NCI-H1417 (cell line): ENCODE results near the gene KRTAP10-4.
A peak's percentile ranks its signal among the peaks of the same experiment; 100 is the strongest.
"Not testable (repeated sequence)": the region's sequence is repeated elsewhere in the genome, so short reads cannot be mapped to it uniquely, and the experiment has no call there.

Experiments used
- DNase-seq, 3 experiments: peaks; one replicate each; lab custom pipeline; 2025; lab: John Stamatoyannopoulos, UW

Gene KRTAP10-4

DNA sequence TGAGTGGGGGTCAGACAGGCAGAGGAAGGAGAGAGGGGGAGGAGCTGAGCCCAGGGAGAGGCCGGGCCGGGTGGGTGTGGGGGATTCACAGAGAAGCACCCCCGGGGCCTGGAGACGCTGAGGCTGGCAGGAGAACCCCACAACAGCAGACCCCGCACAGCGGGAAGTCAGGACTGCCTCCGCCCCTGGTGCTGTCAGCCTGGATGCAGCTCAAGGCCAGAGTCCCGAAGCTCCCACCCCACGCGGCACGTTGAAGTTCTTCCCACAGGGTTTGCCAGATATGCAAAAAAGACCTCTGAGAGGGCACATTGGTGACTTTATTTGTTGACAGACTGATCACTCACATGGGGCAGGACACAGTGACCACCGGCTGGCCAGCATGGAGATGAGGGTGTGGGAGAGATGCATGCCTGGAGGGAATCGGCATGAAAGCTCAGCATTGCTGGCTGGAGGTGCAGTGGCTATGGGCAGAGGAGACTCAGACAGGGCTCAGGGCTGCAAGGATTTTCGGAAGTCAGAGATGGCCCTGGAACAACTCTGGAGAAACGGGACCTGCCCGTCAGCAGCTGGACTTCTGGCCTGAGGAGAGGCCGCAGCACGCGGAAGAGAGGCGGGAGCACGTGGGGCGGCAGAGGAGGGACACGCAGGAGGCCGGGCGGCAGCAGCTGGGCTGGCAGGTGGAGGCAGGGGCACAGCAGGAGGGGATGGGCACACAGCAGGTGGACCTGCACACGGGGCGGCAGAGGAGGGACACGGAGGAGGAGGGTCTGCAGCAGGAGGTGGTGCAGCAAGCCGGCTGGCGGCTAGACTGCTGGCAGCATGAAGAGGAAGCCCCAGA lies 15.8 kb upstream of the KRTAP10-4 start:
- no peak for DNase-seq

GRCh38 chr21:44558329-44558675 lies 15.2 kb upstream of the KRTAP10-4 start:
- not testable (repeated sequence) for DNase-seq

DNA sequence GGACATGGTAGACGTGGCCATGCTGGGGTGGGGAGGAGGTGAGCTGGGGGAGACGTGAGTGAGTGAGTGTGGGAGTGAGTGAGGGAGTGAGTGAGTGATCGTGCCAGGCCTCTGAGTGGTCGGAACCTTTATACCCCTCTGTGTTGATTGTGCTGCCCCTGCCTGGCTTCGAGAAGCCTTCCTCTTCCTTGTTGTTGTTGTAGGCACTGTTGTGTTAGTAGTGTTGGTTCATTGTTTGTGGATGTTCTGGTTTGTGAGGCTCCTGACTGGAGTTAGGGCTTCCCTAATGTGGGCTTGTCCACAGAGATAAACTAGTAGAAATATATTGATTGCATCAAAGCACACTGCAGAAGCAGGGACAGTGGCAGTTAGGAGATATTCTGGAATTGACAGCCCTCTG lies 14.8 kb upstream of the KRTAP10-4 start, which contains the start of gene KRTAP10-3:
Gene KRTAP10-3, minus strand, starts transcription at position 101 of the 400 bp plus-strand sequence. Its CDS starts 80 bp downstream, at position 21.
- no peak for DNase-seq

- no peak for DNase-seq
Measured at GRCh38 chr21:44564099-44564498, 9.4 kb upstream of the KRTAP10-4 start.

DNA sequence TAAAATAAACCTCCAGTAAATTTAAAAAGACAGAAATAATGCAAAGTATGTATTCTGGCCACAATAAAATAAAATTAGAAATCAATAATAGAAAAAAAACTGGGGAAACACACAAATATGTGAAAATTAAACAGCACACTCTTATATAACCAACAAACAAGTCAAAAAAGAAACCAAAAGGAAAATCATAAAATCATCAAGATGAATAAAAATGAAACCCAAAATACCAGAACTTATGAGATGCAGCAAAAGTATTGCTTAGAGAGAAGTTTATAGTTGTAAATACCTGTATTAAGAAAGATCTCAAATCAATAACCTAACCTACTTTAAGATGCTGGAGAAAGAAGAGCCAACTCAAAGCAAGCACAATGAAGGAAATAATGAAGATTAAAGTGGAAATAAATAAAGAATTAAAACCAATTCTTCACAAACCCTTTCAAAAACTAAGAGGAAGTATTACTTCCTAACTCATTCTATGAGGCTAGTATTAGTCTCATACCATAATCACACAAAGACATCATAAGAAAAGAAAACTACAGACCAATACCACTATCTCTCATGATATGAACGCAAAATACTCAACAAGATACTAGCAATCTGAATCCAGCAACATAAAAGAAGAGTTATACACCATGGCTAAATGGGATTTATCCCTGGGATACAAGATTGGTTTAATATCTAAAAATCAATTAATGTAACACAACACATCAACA lies 8.5 kb upstream of the KRTAP10-4 start:
- DNase-seq: no peak

- no peak for DNase-seq
Measured at GRCh38 chr21:44566403-44566802, 7.1 kb upstream of the KRTAP10-4 start.

DNA sequence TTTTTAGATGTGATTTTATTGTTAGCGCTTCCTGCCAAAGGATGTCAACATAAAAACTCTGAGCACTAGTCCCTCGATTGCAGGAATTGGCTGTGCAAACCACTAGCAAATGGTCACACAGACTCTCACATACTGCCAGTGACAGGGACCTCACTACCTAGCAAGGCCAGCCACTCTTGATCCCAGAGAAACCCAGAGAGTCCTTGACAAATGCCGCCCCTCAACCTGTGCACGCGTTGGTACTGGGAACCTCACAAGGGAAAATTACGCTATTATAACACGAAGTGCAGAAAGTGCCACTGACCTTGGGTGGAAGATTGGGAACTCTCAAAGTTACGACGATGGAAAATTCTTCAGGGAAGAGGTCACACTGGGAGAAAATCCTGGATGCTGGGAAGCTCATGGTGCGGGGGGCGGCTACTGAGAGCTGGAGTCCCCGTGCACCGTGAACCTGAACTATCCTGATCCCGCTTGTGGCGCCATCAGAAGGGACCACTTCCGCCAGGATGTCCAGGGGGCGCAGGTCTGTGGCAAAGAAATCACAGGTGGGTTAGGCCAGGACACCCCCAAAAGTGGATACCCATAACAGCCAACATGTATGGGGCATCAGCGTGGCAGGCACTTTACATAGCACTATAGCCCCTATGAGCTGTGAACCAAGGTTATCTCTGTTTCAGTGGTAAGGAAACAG lies 5.9 kb upstream of the KRTAP10-4 start:
- DNase-seq: no peak

DNA sequence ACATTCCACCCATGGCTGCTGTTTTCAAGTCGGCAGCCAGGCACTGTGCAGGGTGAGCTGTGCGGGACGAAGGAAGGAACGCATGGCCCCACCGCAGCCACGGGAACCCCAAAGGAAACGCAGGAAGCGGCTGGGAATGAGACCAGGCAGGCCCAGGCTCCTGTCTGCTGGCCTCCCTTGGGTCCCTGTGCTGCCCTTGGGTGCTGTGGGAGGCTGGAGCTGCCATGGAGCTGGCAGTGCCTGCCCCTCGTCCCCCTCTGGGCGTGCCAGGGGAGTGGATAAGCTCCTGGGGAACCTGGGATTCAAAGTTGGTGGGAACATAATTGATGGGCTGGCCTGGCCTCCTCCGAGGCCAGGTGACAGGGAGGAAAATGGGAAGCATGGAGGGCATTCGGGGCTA lies 5.3 kb upstream of the KRTAP10-4 start:
- no peak for DNase-seq

- peak in 2 of 3 experiments; percentile 45 to 60 for DNase-seq
Measured at GRCh38 chr21:44568667-44569556, 4.6 kb upstream of the KRTAP10-4 start.

- DNase-seq: no peak
Measured at GRCh38 chr21:44569861-44570517, 3.5 kb upstream of the KRTAP10-4 start.

DNA sequence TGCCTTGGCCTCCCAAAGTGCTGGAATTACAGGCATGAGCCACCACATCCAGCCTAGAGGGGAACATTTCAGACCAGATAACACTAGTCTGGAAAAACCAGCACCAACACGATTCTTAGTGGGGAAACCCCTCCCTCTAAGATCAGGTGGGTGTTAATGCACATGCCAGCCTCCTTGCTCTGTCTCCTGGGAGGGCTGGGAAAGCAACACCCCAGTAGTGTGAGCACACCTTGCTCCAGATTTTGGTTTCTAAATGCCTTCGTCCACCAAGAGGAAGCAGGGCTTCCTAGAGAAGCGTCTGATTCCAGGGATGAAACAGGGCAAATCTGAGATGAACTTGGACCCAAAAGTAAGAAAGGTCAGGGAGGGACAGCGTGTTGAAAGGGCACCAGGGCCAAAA lies 2.2 kb upstream of the KRTAP10-4 start:
- no peak for DNase-seq

GRCh38 chr21:44571844-44572782 lies 1.4 kb upstream of the KRTAP10-4 start:
- DNase-seq: no peak

- DNase-seq: peak in 1 of 3 experiments; percentile 69
Measured at GRCh38 chr21:44572959-44573583, 458 bp upstream of the KRTAP10-4 start.

DNA sequence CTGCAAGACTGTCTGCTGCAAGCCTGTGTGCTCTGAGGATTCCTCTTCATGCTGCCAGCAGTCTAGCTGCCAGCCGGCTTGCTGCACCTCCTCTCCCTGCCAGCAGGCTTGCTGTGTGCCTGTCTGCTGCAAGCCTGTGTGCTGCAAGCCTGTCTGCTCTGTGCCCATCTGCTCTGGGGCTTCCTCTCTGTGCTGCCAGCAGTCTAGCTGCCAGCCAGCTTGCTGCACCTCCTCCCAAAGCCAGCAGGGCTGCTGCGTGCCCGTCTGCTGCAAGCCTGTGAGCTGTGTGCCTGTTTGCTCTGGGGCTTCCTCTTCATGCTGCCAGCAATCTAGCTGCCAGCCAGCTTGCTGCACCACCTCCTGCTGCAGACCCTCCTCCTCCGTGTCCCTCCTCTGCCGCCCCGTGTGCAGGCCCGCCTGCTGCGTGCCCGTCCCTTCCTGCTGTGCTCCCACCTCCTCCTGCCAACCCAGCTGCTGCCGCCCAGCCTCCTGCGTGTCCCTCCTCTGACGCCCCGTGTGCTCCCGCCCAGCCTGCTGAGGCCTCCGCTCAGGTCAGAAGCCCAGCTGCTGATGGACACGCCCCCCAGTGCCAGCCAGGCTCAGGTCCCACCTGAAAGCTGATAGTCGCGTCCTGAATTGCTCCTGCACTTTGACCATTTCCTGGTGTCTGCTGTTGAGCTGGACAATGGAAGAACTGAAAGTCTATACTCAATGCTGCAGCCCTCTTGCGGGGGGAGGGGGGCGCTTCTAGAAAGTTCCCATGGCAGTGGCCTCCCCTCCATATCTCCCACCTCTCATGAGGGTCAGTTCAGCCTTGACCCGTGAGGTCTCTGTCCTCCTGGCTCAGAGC lies 1.2 kb downstream of the KRTAP10-4 start:
- DNase-seq: peak in 2 of 3 experiments; percentile 33 to 59

GRCh38 chr21:44575307-44576024 lies 1.9 kb downstream of the KRTAP10-4 start:
- no peak for DNase-seq

DNA sequence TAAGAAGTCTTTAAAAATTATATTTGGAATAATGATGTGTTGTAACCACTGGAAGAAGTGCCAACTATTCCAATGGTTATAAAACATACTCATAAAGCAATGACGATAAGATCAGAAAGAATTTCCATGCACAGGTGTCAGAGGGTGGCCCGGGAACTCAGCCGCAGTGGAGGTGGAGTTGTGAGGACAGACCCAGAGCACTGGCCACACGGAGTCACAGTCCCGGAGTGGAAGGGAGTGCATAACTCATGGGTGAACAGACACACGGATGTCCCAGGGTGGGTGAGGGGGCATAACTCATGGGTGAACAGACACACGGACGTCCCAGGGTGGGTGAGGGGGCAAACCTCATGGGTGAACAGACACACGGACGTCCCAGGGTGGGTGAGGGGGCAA lies 2.5 kb downstream of the KRTAP10-4 start:
- no peak for DNase-seq

- no peak for DNase-seq
Measured at GRCh38 chr21:44578371-44579055, 5.0 kb downstream of the KRTAP10-4 start.
